ENCODE results near the gene ADM2.

ADM2 gene

DNA sequence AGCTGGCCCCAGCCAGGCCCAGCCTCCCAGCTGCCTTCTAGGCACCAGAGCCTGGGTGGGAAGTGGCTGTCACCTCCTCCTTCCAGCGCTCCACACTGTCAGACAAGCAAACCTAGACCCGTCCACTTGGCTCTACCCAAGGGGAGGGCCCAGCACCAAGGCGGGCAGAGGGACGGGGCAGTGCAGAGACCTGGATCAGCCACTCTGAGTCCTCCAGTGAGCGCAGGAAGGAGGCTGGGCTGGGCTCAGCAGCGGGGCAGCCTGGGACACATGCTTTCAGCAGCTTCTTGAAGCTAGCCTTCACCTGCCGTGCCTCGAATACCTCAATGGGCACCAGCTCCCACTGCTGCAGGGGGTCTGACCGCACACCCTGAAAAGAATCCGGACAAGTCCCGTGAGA lies 25.3 kb upstream of the ADM2 start:
- TF ChIP-seq, protein P1, sequence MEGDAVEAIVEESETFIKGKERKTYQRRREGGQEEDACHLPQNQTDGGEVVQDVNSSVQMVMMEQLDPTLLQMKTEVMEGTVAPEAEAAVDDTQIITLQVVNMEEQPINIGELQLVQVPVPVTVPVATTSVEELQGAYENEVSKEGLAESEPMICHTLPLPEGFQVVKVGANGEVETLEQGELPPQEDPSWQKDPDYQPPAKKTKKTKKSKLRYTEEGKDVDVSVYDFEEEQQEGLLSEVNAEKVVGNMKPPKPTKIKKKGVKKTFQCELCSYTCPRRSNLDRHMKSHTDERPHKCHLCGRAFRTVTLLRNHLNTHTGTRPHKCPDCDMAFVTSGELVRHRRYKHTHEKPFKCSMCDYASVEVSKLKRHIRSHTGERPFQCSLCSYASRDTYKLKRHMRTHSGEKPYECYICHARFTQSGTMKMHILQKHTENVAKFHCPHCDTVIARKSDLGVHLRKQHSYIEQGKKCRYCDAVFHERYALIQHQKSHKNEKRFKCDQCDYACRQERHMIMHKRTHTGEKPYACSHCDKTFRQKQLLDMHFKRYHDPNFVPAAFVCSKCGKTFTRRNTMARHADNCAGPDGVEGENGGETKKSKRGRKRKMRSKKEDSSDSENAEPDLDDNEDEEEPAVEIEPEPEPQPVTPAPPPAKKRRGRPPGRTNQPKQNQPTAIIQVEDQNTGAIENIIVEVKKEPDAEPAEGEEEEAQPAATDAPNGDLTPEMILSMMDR (IDR thresholded peaks at IDR 0.05; ENCODE audit: control insufficient read depth, insufficient read depth, low read depth, low read length, missing control alignments): no peak
- no peak overlapping the region for H3K4me3 ChIP-seq (ENCODE audit: control insufficient read depth, low read depth, low read length)
- no peak for DNase-seq (ENCODE audit: low read depth)

DNA sequence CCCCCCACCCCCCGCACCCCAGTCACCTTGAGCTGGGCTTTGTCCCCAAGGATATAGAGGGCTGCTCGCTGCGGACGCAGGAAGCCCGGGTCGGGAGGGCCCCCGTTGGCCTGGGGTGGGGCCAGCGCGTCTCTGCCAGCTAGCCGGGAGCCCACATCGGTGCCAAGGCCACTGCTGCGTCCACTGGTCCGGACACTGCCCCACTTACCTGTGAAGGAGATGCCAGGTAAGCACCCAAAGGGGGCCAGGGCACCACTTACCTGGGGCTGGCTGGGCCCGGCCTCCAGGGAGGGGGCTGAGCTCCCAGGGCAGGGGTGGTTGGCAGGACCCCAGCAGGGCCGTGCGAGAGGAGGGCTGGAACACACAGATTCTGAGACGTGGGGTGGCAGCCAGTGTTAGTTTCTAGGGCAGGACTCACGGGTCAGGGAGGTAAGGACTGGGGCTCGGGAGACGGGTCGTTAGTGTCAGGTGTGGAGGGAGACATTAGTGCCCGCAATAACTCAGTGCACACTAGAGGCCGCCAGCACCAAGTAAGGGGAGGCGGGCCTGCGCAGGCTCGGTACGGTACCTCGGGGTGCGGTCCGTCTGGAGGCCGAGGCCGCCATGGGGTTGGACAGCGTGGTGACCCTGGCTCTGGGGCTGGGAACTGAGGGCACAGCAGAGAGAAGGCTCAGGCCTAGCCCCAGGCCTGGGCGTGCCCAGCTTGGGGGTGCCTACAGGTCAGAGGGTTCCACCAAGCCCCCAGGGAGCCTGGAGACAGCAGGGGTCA lies 24.7 kb upstream of the ADM2 start:
- H3K4me3 ChIP-seq (ENCODE audit: control insufficient read depth, low read depth, low read length): no peak overlapping the region
- no peak for DNase-seq (ENCODE audit: low read depth)
- TF ChIP-seq, protein P1 (IDR thresholded peaks at IDR 0.05; ENCODE audit: control insufficient read depth, insufficient read depth, low read depth, low read length, missing control alignments): no peak

DNA sequence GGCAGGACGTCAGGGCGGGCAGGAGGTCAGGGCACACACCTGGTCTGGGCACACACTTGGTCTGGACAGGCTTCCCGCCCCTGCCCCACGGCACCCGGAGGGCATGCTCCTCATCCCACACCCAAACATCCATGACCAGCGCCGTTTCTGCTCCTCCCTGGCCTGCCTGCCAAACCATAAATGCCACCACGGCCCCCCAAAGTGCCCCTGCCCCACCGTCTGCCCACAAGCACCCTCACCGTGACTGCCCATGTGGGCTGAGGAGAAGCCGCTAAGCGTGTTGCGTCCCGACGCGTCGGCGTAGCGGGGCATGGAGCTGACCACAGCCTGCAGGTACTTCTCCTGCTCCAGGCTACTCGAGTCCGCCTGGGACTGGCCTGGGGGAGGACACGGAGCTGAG lies 22.3 kb upstream of the ADM2 start:
- TF ChIP-seq, protein P1 (IDR thresholded peaks at IDR 0.05; ENCODE audit: control insufficient read depth, insufficient read depth, low read depth, low read length, missing control alignments): no peak
- no peak for DNase-seq (ENCODE audit: low read depth)
- no peak overlapping the region for H3K4me3 ChIP-seq (ENCODE audit: control insufficient read depth, low read depth, low read length)

DNA sequence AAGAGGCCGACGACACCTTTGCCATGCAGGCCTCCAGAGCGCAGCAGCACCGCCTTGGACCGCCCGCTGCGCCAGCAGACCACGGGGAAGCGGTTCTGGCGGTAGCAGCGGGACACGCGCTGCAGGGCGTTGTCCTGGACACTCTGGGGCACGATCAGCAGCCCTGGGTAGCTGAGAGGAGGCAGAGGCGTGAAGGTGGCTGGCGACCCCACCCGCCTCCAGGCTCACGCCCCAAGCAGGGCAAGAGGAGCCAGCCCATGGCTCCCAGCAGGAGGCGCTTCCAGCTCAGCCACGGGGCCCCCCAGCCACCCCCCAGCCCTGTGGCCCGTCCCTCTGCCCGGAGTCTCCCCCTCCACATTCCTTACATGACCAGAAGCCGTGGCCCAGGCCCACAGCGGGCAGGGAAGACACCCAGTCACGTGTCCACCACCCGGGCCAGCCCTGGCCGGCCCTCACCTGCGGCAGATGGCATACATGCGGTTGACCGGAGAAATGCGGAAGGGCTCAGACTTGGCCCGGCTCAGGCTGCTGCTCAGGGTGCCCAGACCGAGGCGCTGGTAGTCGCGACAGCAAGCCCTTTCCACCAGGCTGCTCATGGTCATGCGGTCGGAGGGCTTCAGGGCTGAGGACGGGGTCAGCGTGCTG lies 21.7 kb upstream of the ADM2 start:
- TF ChIP-seq, protein P1 (IDR thresholded peaks at IDR 0.05; ENCODE audit: control insufficient read depth, insufficient read depth, low read depth, low read length, missing control alignments): no peak
- no peak overlapping the region for H3K4me3 ChIP-seq (ENCODE audit: control insufficient read depth, low read depth, low read length)
- no peak for DNase-seq (ENCODE audit: low read depth)

DNA sequence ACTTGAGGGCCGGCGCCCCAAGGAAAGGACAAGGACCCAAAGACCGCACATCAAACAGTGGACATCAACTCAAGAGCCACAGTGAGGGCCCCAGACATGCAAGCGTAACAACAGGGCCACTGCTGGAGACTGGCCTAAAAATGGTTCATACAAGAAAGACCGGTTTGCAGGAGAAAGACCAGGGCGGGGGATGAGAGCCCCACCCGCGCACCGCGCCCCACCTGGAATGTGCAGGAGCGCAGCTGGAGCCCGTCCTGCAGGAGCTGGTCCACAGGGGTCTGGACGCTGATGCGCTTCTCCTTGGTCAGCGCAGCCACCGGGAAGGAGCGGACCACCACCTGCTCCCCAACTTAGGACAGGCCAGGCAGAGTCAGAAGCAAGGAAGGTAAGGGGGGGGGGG lies 20.4 kb upstream of the ADM2 start:
- DNase-seq (ENCODE audit: low read depth): no peak
- no peak overlapping the region for H3K4me3 ChIP-seq (ENCODE audit: control insufficient read depth, low read depth, low read length)
- TF ChIP-seq, protein P1 (IDR thresholded peaks at IDR 0.05; ENCODE audit: control insufficient read depth, insufficient read depth, low read depth, low read length, missing control alignments): no peak

DNA sequence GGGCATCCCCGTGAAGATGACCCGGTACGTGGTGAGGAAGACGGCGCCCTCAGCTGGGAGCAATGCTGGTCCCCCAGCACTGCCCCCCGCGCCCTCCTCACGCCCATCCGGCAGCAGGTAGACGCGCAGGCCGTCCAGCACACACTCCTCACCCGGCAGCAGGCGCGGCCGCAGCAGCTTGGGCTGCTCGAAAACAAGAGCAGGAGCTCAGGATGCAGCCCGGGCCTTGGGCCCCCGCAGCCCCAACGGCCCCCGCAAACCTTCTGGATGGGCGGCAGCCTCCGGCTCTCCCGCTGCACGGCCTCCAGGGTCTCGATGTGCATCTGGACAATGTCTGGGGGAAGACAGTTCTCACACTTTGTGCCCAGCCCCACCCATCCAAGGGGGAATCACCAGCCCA lies 19.8 kb upstream of the ADM2 start:
- TF ChIP-seq, protein P1 (IDR thresholded peaks at IDR 0.05; ENCODE audit: control insufficient read depth, insufficient read depth, low read depth, low read length, missing control alignments): no peak
- no peak for DNase-seq (ENCODE audit: low read depth)
- H3K4me3 ChIP-seq (ENCODE audit: control insufficient read depth, low read depth, low read length): no peak overlapping the region
